GM19238 (cell line): Measurements from ENCODE around the gene ELAVL1.

Experiments
- DNase-seq: peaks from one replicate; pipeline ENCODE4 v3.0.0; 2011; ENCODE audit warnings: low spot score; ENCODE audit not compliant: insufficient read length

The ELAVL1 gene

DNA sequence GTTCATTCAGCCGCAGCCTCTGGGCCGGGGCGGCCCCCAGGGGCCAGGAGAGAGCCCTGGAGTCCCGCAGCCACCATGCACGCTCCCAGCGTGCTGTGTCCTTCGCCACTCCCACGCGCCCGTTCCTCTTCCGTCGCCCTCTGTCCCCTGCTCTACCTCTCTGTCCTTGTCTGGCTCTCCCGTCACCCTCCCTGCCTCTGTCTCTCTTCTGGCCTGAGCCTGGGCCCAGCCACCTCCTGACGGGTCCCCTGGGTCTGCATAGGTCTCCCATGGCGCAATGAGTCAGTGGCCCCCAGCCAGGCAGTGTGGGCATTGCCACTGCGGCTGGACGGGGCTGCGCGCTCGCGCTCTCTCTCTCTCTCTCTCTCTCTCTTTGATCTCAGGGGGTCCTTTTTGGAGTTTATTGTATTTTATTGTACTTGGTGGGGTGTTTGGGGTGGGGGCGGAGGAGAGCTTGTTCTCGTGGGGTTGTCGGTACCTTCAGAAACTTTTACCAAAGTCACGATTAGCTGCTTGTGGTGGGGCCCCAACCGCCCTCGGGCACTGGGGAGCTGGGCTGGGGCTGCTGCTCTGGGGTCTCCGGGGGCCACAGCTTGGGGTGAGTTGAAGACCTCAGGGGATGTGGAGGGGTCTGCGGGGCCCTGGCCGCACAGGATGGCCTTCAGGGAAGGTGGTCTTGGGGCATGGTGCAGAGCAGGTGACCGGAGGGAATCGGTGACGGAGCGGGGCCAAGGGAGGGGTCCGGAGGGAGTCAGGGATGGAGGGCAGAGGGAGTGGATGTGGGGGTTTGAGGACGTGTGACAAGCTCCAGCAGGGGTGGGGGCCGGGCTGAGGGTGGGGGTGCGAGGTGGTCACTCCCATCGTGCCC lies 92.5 kb downstream of the ELAVL1 start:
- DNase-seq: no peak

DNA sequence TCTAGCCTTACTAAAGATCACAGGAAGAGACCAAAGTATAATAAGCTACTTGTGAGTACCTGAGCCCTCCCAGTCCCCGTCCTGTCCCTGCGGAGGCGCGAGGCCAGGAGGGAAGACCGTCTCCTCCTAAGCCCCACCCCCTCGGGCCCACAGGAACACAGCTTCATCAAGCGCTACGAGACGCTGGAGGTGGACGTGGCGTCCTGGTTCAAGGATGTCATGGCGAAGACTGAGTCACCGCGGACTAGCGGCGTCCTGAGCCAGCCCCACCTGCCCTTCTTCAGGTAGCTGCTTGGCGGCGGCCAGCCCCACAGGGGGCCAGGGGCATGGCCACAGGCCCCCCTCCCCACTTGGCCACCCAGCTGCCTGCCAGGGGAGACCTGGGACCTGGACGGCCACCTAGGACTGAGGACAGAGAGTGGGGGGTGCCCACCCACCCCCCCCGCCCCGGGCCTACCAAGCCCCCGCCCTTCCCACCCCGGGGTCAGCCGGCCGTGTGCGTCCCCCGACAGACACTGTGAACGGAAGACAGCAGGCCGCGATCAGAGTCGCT lies 93.2 kb downstream of the ELAVL1 start:
- DNase-seq: no peak

DNA sequence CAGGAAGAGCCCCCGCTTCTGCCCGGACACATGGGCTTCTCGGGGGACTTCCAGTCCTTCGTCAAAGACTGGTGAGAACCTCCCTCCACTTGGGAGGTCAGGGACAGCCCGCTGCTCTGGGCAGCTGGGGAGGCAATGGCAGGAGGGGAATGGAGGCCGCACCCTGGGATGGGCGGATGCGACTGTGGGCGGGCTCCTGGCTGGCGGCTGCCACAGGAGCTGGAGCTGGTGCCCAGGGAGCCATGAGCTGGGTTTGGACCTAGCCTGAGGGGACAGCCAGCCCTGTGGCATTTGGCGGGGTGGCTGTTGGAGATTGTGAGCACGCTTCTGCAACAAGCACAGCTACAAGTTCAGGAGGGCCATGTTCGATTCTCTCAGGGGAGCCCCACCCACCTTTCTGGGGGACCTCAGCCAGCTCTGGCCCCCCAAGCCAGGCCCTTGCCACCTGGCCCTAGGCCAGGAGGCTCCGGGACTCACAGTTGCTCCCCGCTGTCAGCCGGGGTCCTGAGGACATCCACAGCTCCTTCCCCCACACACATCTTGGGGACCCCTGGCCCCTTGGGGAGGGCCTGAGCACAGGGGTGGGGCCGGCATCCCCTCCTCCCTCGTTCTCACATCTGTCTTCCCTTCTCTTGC lies 93.8 kb downstream of the ELAVL1 start:
- no peak for DNase-seq

DNA sequence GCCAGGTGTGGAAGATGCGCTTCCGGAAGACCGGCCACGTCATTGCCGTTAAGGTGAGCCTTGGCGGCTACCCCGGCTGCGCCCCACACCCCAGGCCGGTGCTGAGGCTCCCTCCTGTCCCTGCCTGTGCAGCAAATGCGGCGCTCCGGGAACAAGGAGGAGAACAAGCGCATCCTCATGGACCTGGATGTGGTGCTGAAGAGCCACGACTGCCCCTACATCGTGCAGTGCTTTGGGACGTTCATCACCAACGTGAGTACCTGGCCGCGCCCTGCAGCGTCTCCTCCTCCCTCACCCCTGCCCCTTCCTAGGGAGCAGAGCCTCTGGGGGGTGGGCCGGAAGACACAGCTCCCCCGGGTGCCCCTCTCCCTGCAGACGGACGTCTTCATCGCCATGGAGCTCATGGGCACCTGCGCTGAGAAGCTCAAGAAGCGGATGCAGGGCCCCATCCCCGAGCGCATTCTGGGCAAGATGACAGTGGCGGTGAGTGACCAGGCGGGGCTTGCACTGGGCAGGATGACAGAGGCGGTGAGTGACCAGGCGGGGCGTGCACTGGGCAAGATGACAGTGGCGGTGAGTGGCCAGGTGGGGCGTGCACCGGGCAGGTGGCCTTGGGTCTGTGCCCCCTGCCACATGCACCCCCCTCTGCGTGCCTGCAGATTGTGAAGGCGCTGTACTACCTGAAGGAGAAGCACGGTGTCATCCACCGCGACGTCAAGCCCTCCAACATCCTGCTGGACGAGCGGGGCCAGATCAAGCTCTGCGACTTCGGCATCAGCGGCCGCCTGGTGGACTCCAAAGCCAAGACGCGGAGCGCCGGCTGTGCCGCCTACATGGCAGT lies 94.9 kb downstream of the ELAVL1 start:
- DNase-seq: no peak

DNA sequence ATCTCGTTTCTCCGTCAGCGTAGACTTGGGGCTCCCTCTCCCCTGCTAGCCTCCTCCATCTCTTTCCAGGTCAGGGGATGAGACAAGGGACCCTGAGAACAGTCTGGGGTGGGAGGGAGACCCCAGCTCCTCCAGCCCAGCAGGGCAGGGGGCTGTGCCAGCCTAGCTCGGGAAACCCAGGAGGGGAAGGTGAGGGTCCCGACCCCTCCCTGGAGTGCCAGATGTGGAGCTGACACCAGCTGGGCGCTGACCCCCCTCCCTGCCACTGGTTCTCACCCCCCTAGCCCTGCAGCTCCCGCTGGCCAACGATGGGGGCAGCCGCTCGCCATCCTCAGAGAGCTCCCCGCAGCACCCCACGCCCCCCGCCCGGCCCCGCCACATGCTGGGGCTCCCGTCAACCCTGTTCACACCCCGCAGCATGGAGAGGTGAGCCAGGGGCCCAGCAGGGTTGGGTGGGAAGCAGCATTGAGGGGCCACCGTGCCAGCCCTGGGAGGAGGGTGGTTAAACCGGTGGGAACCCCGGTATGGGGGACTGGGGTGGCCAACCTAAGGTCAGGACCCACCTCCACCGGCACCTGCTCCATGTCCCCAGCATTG lies 95.9 kb downstream of the ELAVL1 start:
- DNase-seq: no peak

DNA sequence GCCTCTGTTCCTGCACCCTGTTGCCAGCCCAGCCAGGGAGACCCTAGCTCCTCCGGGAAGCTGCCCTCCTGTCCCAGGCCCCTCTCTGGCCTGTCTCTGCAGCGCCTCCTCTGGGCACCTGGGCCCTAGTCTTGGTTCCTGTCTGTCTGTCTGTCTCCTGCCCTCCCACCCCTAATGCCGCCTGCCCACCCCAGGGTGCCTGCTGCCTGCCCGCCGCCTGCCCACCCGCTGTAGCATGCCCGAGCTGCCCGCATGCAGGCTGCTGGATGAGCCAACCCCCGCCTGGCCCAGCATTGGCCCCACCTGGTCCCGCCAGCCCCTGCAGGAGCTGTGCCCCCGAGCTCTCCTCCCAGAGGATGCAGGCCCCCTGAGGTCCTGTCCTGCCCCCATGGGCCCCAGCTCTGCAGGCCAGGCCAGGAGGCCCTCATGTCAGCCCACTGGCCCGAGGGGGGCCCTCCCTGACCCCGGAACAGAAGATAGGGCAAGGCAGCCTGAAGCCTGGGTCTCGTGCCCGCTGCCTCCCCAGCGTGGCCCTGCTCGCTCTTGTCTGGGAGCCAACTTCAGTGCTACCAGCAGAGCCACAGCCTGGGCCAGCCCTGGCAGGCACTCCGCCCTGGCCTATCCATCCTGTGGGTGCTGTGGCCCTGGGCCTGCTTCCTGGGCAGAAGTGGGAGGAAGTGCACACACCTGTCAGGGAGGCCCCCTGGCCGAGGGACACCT lies 96.5 kb downstream of the ELAVL1 start:
- DNase-seq: no peak
